HG03565 (cell line): Measurements from ENCODE around the gene BRSK2.

Source experiments
- ATAC-seq: cut with Tn5 transposase; IDR thresholded peaks from one replicate; pipeline ENCODE4 v1.9.1; 2021; ENCODE audit warnings: mild to moderate bottlenecking, moderate library complexity; ENCODE audit not compliant: unreplicated experiment

Gene BRSK2

GRCh38 chr11:1490651-1491050, 100.9 kb downstream of the BRSK2 start:
- no peak for ATAC-seq

- no peak for ATAC-seq
Measured at GRCh38 chr11:1491379-1491778, 101.6 kb downstream of the BRSK2 start.

GRCh38 chr11:1493650-1494244, 104.0 kb downstream of the BRSK2 start:
- ATAC-seq = no peak

- no peak for ATAC-seq
Measured at GRCh38 chr11:1494650-1495049, 104.9 kb downstream of the BRSK2 start.

- ATAC-seq = no peak
Measured at GRCh38 chr11:1496091-1496760, 106.5 kb downstream of the BRSK2 start.

- ATAC-seq = no peak
Measured at GRCh38 chr11:1496761-1497095, 107.0 kb downstream of the BRSK2 start.

GRCh38 chr11:1497600-1497999, 107.9 kb downstream of the BRSK2 start:
- ATAC-seq = no peak

GRCh38 chr11:1498262-1498661, 108.5 kb downstream of the BRSK2 start:
- no peak for ATAC-seq

GRCh38 chr11:1499261-1499890, 109.6 kb downstream of the BRSK2 start:
- ATAC-seq = no peak

GRCh38 chr11:1499899-1500298, 110.2 kb downstream of the BRSK2 start:
- no peak for ATAC-seq

GRCh38 chr11:1500466-1501420, 111.0 kb downstream of the BRSK2 start:
- no peak for ATAC-seq

GRCh38 chr11:1501421-1502167, 111.9 kb downstream of the BRSK2 start:
- ATAC-seq = no peak

GRCh38 chr11:1502168-1502953, 112.6 kb downstream of the BRSK2 start:
- ATAC-seq = no peak

- no peak for ATAC-seq
Measured at GRCh38 chr11:1502954-1503707, 113.4 kb downstream of the BRSK2 start.

- ATAC-seq = no peak
Measured at GRCh38 chr11:1503708-1504104, 114.0 kb downstream of the BRSK2 start.

- ATAC-seq = no peak
Measured at GRCh38 chr11:1504138-1504537, 114.4 kb downstream of the BRSK2 start.

GRCh38 chr11:1504581-1505290, 115.0 kb downstream of the BRSK2 start:
- no peak for ATAC-seq

GRCh38 chr11:1505480-1505879, 115.7 kb downstream of the BRSK2 start:
- ATAC-seq = no peak

- ATAC-seq = no peak
Measured at GRCh38 chr11:1506981-1507380, 117.2 kb downstream of the BRSK2 start.
